ENCODE measurements around the gene DUSP7. TPM values are rescaled to one million over a fixed set of nuclear protein-coding genes. Genes with fewer than 3 reads are reported as not detected.
A peak's percentile ranks its signal among the peaks of the same experiment; 100 is the strongest.

The DUSP7 gene
- total and polyA plus RNA-seq, 2 donors from 2014 or later, result 10.1 to 19.8 TPM

DNA sequence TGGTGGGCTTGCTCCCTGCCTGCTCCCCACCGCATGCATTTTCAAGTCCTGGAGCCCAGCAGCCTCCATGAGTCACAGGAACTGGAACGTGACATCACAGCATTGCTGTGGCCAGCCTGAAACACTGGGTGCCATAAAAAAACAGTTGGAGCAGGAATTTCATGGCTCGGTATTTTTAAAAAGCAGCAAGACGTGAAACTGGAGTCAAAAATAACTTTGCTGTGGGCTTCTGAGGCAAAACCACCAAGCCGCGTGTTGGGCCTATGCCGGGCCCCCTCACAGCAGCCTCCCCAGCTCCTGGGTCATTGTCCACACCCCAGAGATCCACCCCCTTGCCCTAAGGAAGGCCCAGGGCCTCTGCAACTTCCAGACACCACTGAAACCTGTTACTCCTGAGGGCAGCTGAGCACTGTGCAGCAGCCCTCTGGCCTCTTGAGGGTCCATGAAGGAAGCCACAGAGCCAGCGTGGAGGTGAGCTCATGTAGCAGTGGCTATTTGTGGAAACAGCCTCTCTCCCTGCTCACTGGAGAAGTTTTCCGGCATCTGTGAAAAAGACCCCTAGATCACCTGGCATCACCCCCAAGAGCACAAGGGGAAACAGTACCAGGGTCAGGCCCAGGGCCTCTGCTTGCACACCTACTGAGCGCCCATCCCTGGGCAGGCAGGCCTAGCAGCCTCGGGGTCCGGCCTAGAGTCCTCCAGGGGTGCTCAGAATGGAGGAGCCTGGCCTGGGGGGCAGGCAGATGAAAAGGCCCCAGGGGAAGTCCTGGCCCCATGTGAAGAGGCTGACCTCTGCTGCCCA is 34.0 kb upstream of the DUSP7 start:
- Histone ChIP-seq H3K27me3 (ENCODE audit: control insufficient read depth, insufficient read depth, low read length) (no peaks in the 10 kb centered on the region), H3K9me3 (ENCODE audit: control insufficient read depth in 2 of 3, insufficient read depth in 1 of 3, low read length in 3 of 3) (no peaks in the 10 kb centered on the region), H3K4me1 (ENCODE audit: control insufficient read depth in 2 of 3, insufficient read depth in 2 of 3, low read depth in 1 of 3, low read length in 3 of 3) (peaks cover 0 to 22% (median 13%) of the 10 kb centered on the region in 3 donors), H3K9ac (ENCODE audit: low read length in 3 of 3) (peak overlapping the region in 1 of 3 donors; percentile 10), H3K36me3 (ENCODE audit: control insufficient read depth in 2 of 3, insufficient read depth in 3 of 3, low read length in 3 of 3) (no peaks in the 10 kb centered on the region), H3K4me3 (ENCODE audit: low read length in 3 of 3) (no peak overlapping the region), H3K27ac (ENCODE audit: low read depth in 2 of 2, low read length in 2 of 2) (peak overlapping the region; percentile 12 to 66)
- FAIRE-seq (no peak), DNase-seq (peak in 2 of 5 donors; percentile 65 to 84)
- intact Hi-C loops (cut with DNase I), result no loop called here
- TF ChIP-seq, protein P1, sequence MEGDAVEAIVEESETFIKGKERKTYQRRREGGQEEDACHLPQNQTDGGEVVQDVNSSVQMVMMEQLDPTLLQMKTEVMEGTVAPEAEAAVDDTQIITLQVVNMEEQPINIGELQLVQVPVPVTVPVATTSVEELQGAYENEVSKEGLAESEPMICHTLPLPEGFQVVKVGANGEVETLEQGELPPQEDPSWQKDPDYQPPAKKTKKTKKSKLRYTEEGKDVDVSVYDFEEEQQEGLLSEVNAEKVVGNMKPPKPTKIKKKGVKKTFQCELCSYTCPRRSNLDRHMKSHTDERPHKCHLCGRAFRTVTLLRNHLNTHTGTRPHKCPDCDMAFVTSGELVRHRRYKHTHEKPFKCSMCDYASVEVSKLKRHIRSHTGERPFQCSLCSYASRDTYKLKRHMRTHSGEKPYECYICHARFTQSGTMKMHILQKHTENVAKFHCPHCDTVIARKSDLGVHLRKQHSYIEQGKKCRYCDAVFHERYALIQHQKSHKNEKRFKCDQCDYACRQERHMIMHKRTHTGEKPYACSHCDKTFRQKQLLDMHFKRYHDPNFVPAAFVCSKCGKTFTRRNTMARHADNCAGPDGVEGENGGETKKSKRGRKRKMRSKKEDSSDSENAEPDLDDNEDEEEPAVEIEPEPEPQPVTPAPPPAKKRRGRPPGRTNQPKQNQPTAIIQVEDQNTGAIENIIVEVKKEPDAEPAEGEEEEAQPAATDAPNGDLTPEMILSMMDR (IDR thresholded peaks at IDR 0.05; ENCODE audit: borderline replicate concordance, extremely low read depth, insufficient read depth), result no peak

GRCh38 chr3:52089691-52090090 is 33.3 kb upstream of the DUSP7 start:
- H3K4me1 ChIP-seq (ENCODE audit: control insufficient read depth in 2 of 3, insufficient read depth in 2 of 3, low read depth in 1 of 3, low read length in 3 of 3), result peaks cover 0 to 22% (median 13%) of the 10 kb centered on the region in 3 donors
- FAIRE-seq, result no peak
- peak in 1 of 5 donors; percentile 68 for DNase-seq
- H3K27ac ChIP-seq (ENCODE audit: low read depth in 2 of 2, low read length in 2 of 2), result peak overlapping the region in 1 of 2 donors; percentile 44
- intact Hi-C loops (cut with DNase I), result no loop called here
- H3K9ac ChIP-seq (ENCODE audit: low read length in 3 of 3), result no peak overlapping the region
- no peaks in the 10 kb centered on the region for H3K27me3 ChIP-seq (ENCODE audit: control insufficient read depth, insufficient read depth, low read length)
- H3K9me3 ChIP-seq (ENCODE audit: control insufficient read depth in 2 of 3, insufficient read depth in 1 of 3, low read length in 3 of 3), result no peaks in the 10 kb centered on the region
- H3K36me3 ChIP-seq (ENCODE audit: control insufficient read depth in 2 of 3, insufficient read depth in 3 of 3, low read length in 3 of 3), result no peaks in the 10 kb centered on the region
- no peak overlapping the region for H3K4me3 ChIP-seq (ENCODE audit: low read length in 3 of 3)
- TF ChIP-seq, protein P1 (IDR thresholded peaks at IDR 0.05; ENCODE audit: borderline replicate concordance, extremely low read depth, insufficient read depth), result no peak

DNA sequence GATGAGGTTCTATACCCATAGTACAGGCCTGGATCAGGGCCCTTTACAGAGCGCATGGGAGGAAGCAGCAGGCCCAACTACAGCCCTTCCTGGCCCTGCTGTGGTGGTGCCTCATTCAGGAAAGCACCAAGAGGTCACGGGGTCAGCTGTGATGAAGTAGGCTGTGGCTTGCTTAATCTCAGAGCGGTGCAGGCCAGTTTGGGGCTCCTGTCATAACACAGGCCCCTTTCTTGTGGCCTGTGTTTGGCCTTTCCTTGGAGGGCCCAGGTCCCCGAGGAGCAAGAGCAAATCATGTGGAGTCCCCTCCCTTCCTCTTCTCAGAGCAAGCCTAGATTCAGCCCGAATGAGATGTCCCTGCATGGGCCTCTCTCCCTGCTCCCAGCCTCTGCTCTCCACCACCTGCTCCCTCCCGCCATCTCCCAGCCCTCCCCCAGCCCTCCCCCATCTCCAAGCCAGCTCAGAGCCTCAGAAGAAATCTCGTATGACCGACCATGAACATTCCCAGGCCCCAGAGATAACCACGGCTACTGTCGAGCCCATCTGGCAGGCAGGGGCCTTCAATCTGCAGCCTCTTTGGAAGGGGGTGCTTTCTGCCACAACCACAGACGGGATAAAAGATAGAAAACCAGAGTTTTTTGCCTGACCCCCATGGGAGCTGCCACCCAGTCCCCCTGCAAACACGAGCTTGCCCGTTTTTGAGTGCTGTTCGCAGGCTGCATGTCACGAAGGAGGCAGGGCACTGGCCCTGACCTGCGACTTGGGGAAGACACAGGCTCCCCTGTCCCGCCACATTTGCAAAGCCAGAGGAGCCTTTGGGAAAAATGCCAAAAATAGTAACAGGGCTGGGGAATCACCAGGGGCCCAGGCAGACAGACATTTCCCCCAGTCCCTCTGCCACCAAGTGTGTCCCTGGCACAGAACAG is 32.3 kb upstream of the DUSP7 start:
- no peak overlapping the region for H3K27ac ChIP-seq (ENCODE audit: low read depth in 2 of 2, low read length in 2 of 2)
- peak in 2 of 5 donors; percentile 51 to 87 for DNase-seq
- H3K4me1 ChIP-seq (ENCODE audit: control insufficient read depth in 2 of 3, insufficient read depth in 2 of 3, low read depth in 1 of 3, low read length in 3 of 3), result peaks cover 0 to 22% (median 13%) of the 10 kb centered on the region in 3 donors
- intact Hi-C loops (cut with DNase I), result no loop called here
- no peak for FAIRE-seq
- H3K9me3 ChIP-seq (ENCODE audit: control insufficient read depth in 2 of 3, insufficient read depth in 1 of 3, low read length in 3 of 3), result no peaks in the 10 kb centered on the region
- TF ChIP-seq, protein P1 (IDR thresholded peaks at IDR 0.05; ENCODE audit: borderline replicate concordance, extremely low read depth, insufficient read depth), result no peak
- H3K9ac ChIP-seq (ENCODE audit: low read length in 3 of 3), result no peak overlapping the region
- no peaks in the 10 kb centered on the region for H3K36me3 ChIP-seq (ENCODE audit: control insufficient read depth in 2 of 3, insufficient read depth in 3 of 3, low read length in 3 of 3)
- no peaks in the 10 kb centered on the region for H3K27me3 ChIP-seq (ENCODE audit: control insufficient read depth, insufficient read depth, low read length)
- H3K4me3 ChIP-seq (ENCODE audit: low read length in 3 of 3), result no peak overlapping the region
